Measurements from ENCODE around the gene PLEKHH2.
"Not testable (repeated sequence)": the region's sequence is repeated elsewhere in the genome, so short reads cannot be mapped to it uniquely, and the experiment has no call there.

Gene PLEKHH2

GRCh38 chr2:43676322-43677050 lies 39.4 kb downstream of the PLEKHH2 start, which contains the start of gene C1GALT1C1L:
TSS of gene C1GALT1C1L (minus strand) at chr2:43676429. CDS start at chr2:43676322, 107 bp downstream.
- Histone ChIP-seq H3K4me2 (no peak within 1 kb of the TSS), H3K4me1 (no peaks in the 10 kb centered on the region), H3K4me3 (no peak within 1 kb of the TSS)

GRCh38 chr2:43677783-43678182 lies 40.7 kb downstream of the PLEKHH2 start:
- not testable (repeated sequence) for H3K27me3 ChIP-seq, H3K4me1 ChIP-seq, H3K4me3 ChIP-seq, H3K36me3 ChIP-seq, H3K9ac ChIP-seq, H3K4me2 ChIP-seq, H4K20me1 ChIP-seq, H3K27ac ChIP-seq
- H3K9me3 ChIP-seq (replicated peaks in 1 of 11): peaks cover 14 to 24% (median 17%) of the 10 kb centered on the region in 11 experiments

More at GRCh38 chr2:43676322-43677050, 39.4 kb downstream of the PLEKHH2 start, which contains the start of gene C1GALT1C1L:
- H3K27ac ChIP-seq: no peak within 1 kb of the TSS
- H3K36me3 ChIP-seq: no peaks in the 10 kb centered on the region
- H3K27me3 ChIP-seq: no peaks in the 10 kb centered on the region
- no peak for TF ChIP-seq Cebpa-rat (IDR thresholded peaks at IDR 0.05)
- no peaks in the 10 kb centered on the region for H4K20me1 ChIP-seq
- no peak within 1 kb of the TSS for H3K9ac ChIP-seq
- peaks cover 15 to 24% (median 20%) of the 10 kb centered on the region in 11 experiments for H3K9me3 ChIP-seq (replicated peaks in 1 of 11)

- TF ChIP-seq Cebpa-rat (IDR thresholded peaks at IDR 0.05): peak in 2 of 11 experiments; percentile 10 to 16; a peak in 2 of 22 replicates
Measured at GRCh38 chr2:43685357-43685756, 48.3 kb downstream of the PLEKHH2 start.

GRCh38 chr2:43689999-43690398 lies 52.9 kb downstream of the PLEKHH2 start:
- Histone ChIP-seq H3K27me3 (no peaks in the 10 kb centered on the region), H3K36me3 (no peaks in the 10 kb centered on the region), H3K27ac (no peak overlapping the region), H3K9me3 (replicated peaks in 1 of 11) (peaks cover 0 to 4% (median 0%) of the 10 kb centered on the region in 11 experiments; a peak in 1 of 22 replicates), H4K20me1 (no peaks in the 10 kb centered on the region), H3K4me2 (no peak overlapping the region), H3K4me3 (no peak overlapping the region), H3K9ac (no peak overlapping the region), H3K4me1 (peaks cover 8 to 15% (median 13%) of the 10 kb centered on the region in 10 experiments)
- TF ChIP-seq Cebpa-rat (IDR thresholded peaks at IDR 0.05): no peak

More at GRCh38 chr2:43685357-43685756, 48.3 kb downstream of the PLEKHH2 start:
- no peak overlapping the region for H3K4me3 ChIP-seq
- peak overlapping the region in 4 of 11 experiments; percentile 19 to 23 (median 21); a peak in 4 of 22 replicates for H3K9ac ChIP-seq
- H3K27ac ChIP-seq: peak overlapping the region in 9 of 11 experiments; percentile 5 to 66 (median 51); a peak in 15 of 22 replicates
- H3K36me3 ChIP-seq: no peaks in the 10 kb centered on the region
- H3K4me1 ChIP-seq: peaks cover 11 to 21% (median 18%) of the 10 kb centered on the region in 10 experiments
- no peaks in the 10 kb centered on the region for H3K9me3 ChIP-seq (replicated peaks in 1 of 11)
- no peaks in the 10 kb centered on the region for H3K27me3 ChIP-seq
- no peaks in the 10 kb centered on the region for H4K20me1 ChIP-seq
- H3K4me2 ChIP-seq: peak overlapping the region; percentile 7 to 61 (median 48)

GRCh38 chr2:43692428-43692994 lies 55.5 kb downstream of the PLEKHH2 start:
- Histone ChIP-seq H4K20me1 (no peaks in the 10 kb centered on the region), H3K27ac (no peak overlapping the region), H3K4me3 (no peak overlapping the region), H3K27me3 (no peaks in the 10 kb centered on the region), H3K9me3 (replicated peaks in 1 of 11) (peaks cover 0 to 4% (median 0%) of the 10 kb centered on the region in 11 experiments; a peak in 1 of 22 replicates), H3K9ac (no peak overlapping the region), H3K36me3 (no peaks in the 10 kb centered on the region), H3K4me2 (no peak overlapping the region), H3K4me1 (no peaks in the 10 kb centered on the region)
- no peak for TF ChIP-seq Cebpa-rat (IDR thresholded peaks at IDR 0.05)

GRCh38 chr2:43698140-43698539 lies 61.1 kb downstream of the PLEKHH2 start:
- H3K9me3 ChIP-seq (replicated peaks in 1 of 11); H3K27me3 ChIP-seq; H3K27ac ChIP-seq; H3K9ac ChIP-seq; H3K36me3 ChIP-seq; H4K20me1 ChIP-seq; H3K4me3 ChIP-seq: not testable (repeated sequence)
- Histone ChIP-seq H3K4me2 (peak overlapping the region in 10 of 11 experiments; percentile 3 to 72 (median 33); a peak in 15 of 22 replicates), H3K4me1 (peaks cover 6 to 32% (median 7%) of the 10 kb centered on the region in 10 experiments; a peak in 14 of 20 replicates)

- no peaks in the 10 kb centered on the region for H3K36me3 ChIP-seq
- TF ChIP-seq Cebpa-rat (IDR thresholded peaks at IDR 0.05): no peak
- peak overlapping the region in 1 of 11 experiments; percentile 7; a peak in 2 of 22 replicates for H3K4me2 ChIP-seq
- H3K4me1 ChIP-seq: peaks cover 6 to 32% (median 7%) of the 10 kb centered on the region in 10 experiments; a peak in 14 of 20 replicates
- H3K9me3 ChIP-seq (replicated peaks in 1 of 11): no peaks in the 10 kb centered on the region
- no peak overlapping the region for H3K9ac ChIP-seq
- no peaks in the 10 kb centered on the region for H3K27me3 ChIP-seq
- no peaks in the 10 kb centered on the region for H4K20me1 ChIP-seq
- H3K27ac ChIP-seq: no peak overlapping the region
- no peak overlapping the region for H3K4me3 ChIP-seq
Measured at GRCh38 chr2:43699761-43700160, 62.7 kb downstream of the PLEKHH2 start.

GRCh38 chr2:43701111-43701510 lies 64.1 kb downstream of the PLEKHH2 start:
- Histone ChIP-seq H3K4me2 (peak overlapping the region in 2 of 11 experiments; percentile 14 to 41; a peak in 2 of 22 replicates), H3K9me3 (replicated peaks in 1 of 11) (no peaks in the 10 kb centered on the region), H3K36me3 (no peaks in the 10 kb centered on the region), H3K27me3 (no peaks in the 10 kb centered on the region), H3K4me1 (peaks cover 6 to 32% (median 7%) of the 10 kb centered on the region in 10 experiments; a peak in 14 of 20 replicates), H3K9ac (no peak overlapping the region), H3K27ac (no peak overlapping the region), H3K4me3 (no peak overlapping the region), H4K20me1 (no peaks in the 10 kb centered on the region)
- TF ChIP-seq Cebpa-rat (IDR thresholded peaks at IDR 0.05): no peak

GRCh38 chr2:43707255-43708015 lies 70.4 kb downstream of the PLEKHH2 start:
- H3K36me3 ChIP-seq: no peaks in the 10 kb centered on the region
- H3K27me3 ChIP-seq: no peaks in the 10 kb centered on the region
- TF ChIP-seq Cebpa-rat (IDR thresholded peaks at IDR 0.05): no peak
- no peak overlapping the region for H3K27ac ChIP-seq
- no peak overlapping the region for H3K4me3 ChIP-seq
- H4K20me1 ChIP-seq: no peaks in the 10 kb centered on the region
- peaks cover 0 to 11% (median 2%) of the 10 kb centered on the region in 10 experiments; a peak in 8 of 20 replicates for H3K4me1 ChIP-seq
- H3K4me2 ChIP-seq: peak overlapping the region in 4 of 11 experiments; percentile 48 to 62 (median 56); a peak in 8 of 22 replicates
- H3K9me3 ChIP-seq (replicated peaks in 1 of 11): no peaks in the 10 kb centered on the region
- no peak overlapping the region for H3K9ac ChIP-seq

Data from BLaER1 treated with 17β-estradiol and CSF1 and Interleukin-3, amounts not matched to agents 10 nM and 100 nM (cell line).